Transverse colon (tissue), 3 donors: ENCODE measurements around the gene CNNM3.

ENCODE experiments used
- CTCF ChIP-seq, 5 experiments: fragments of 200-600 bp in 3 of 5; fragments of 450-650 bp in 2 of 5; sonication (generic) in 3 of 5; IDR thresholded peaks; 1 replicate in 2 of 5; 2 replicates in 3 of 5; pipeline ENCODE4 v1.5.1; 2016 to 2017; ENCODE audit warnings: antibody characterized with exemption in 5 of 5, inconsistent platforms in 3 of 5, mild to moderate bottlenecking in 2 of 5, moderate library complexity in 1 of 5
- POLR2A ChIP-seq: fragments of 450-650 bp; IDR thresholded peaks from one replicate; pipeline ENCODE4 v1.6.1; 2016; ENCODE audit warnings: antibody characterized with exemption, mild to moderate bottlenecking, moderate library complexity

DNA sequence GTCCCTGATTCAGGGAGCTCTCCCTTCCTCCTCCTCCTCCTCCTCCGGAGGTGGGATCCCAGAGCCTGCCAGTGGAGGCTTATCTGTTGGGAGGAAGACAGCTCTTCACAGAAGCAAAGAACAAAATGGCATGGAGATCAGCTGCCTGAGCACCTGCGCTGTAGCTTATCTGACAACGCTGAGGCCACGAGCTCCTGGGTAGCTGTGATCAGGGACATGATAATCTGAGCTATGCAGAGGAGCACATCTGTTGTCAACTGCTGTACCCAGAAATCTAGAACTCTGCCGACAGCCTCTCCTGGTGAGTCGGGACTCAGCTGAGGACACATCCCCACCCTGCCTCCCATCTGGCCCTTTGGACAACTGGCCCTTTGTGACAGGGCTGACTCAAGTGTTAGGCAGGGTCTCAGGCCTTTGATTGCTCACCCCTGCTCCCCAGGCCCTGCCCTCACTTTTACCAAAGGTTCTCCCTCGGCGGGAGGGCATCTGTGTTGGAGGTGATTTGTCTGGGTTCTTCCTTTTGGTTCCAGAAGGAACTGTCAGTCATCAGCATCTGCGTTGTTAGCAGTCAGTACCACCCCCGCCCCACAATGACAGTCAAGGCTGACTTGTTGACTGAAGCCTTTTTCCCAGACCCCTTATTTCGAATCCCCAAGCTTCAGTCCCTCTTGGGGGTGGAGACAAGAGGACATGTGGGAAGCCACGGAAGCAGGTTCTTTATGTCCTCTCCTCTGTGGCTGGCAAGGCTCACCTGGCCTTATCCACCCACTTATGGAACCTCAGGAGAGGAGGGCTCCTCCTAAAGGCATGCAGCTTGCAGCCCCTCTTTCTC lies 5.9 kb upstream of the CNNM3 start:
- TF ChIP-seq CTCF (IDR thresholded peaks at IDR 0.05): no peak
- no peak for TF ChIP-seq POLR2A
